Peyer's patch (tissue), 4 donors: Measurements from ENCODE around the gene VDAC1. TPM values are rescaled to one million over a fixed set of nuclear protein-coding genes. Genes with fewer than 3 reads are reported as not detected.

Experiments used
- DNase-seq, 3 donors: peaks; one replicate each; pipeline ENCODE4 v3.0.0-alpha.2; 2017 to 2019
- H3K27ac ChIP-seq, 4 donors: fragments of 200-600 bp; sonication (generic); one replicate each; pipeline ENCODE4 v1.5.1; 2016 to 2019
- H3K27me3 ChIP-seq, 2 donors: fragments of 200-600 bp; sonication (generic); one replicate each; pipeline ENCODE4 v1.5.1; 2019
- H3K36me3 ChIP-seq, 3 donors: fragments of 200-600 bp; sonication (generic); one replicate each; pipeline ENCODE4 v1.5.1; 2016 to 2019
- H3K4me1 ChIP-seq, 4 donors: fragments of 200-600 bp; sonication (generic); one replicate each; pipeline ENCODE4 v1.5.1; 2016 to 2019
- H3K4me3 ChIP-seq, 4 donors: fragments of 200-600 bp; sonication (generic); 1 replicate in 3 of 4; 2 replicates in 1 of 4; pipeline ENCODE4 v1.5.1; 2016 to 2019; ENCODE audit warnings: mild to moderate bottlenecking in 1 of 4
- H3K9me3 ChIP-seq, 4 donors: fragments of 200-600 bp; sonication (generic); one replicate each; pipeline ENCODE4 v1.5.1; 2016 to 2019; ENCODE audit warnings: mild to moderate bottlenecking in 1 of 4
- CTCF ChIP-seq, 6 experiments: fragments of 450-650 bp in 4 of 6; fragments of 200-600 bp in 2 of 6; sonication (generic) in 1 of 6; IDR thresholded peaks; one replicate each; pipeline ENCODE4 v1.5.1; 2017 to 2019; ENCODE audit warnings: antibody characterized with exemption in 6 of 6, mild to moderate bottlenecking in 3 of 6, moderate library complexity in 1 of 6
- POLR2A ChIP-seq, 2 donors: fragments of 450-650 bp; IDR thresholded peaks; one replicate each; pipeline ENCODE4 v1.5.1; 2017; ENCODE audit warnings: antibody characterized with exemption in 2 of 2, mild to moderate bottlenecking in 2 of 2, moderate library complexity in 2 of 2
- total RNA-seq, 4 donors: library from RNA; depleted of rRNA; stranded (reverse); fragments of >200 nt; gene quantifications; one replicate each; pipeline ENCODE4 v1.1.0, GENCODE V29; 2016

Gene VDAC1
- total RNA-seq, 4 donors from 2014 or later: 120 to 289 (median 181) TPM

DNA sequence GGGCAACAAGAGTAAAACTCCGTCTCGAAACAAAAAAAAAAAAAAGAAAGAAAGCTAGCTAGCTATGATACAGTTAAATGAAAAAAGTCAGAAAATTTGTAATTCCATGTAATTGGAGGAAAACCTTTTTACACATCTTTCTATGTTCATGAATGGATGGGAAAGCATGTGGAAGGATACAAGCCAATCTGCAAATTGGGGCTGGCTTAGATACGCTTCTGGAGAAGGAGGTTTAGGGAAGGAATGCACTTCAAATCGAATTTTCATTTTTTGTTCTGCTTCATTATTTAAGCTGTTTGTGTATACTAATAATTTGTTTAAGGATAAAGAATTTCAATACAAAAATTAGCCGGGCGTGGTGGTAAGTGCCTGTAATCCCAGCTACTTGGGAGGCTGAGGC lies 6.7 kb downstream of the VDAC1 start:
- peaks cover 0 to 7% (median 0%) of the 10 kb centered on the region in 3 donors for H3K36me3 ChIP-seq
- no peaks in the 10 kb centered on the region for H3K27me3 ChIP-seq
- no peak for TF ChIP-seq CTCF (IDR thresholded peaks at IDR 0.05)
- TF ChIP-seq POLR2A (IDR thresholded peaks at IDR 0.05): no peak
- no peak for DNase-seq
- no peak overlapping the region for H3K4me3 ChIP-seq
- H3K27ac ChIP-seq: no peak overlapping the region
- peaks cover 9 to 89% (median 19%) of the 10 kb centered on the region in 4 donors for H3K4me1 ChIP-seq
- H3K9me3 ChIP-seq: no peaks in the 10 kb centered on the region

DNA sequence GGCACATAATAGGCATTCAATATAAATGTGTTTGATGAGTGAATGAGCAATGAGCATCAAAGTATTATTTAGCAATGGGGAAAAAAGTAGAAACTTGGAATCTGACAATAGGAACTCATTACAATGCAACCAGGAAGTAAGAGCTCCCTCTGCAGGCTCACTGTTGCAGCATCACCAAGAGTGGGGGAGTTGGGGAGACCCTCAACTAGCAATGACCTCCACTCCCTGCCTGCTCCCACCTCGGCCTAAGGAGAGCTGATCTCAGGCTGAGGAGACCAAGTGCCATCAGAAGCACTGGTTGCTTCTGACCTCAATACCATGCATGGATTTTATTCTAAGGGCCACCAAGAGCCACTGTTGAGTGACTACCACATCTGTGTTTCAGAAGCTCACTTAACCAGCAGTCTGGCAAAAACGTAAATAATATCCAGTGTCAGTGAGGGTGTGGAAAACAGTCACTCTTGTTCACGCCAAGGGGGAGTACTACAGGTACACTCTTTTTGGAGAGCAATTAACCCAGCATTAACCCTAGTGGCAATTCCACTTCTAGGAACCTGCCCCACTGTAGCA lies 8.0 kb downstream of the VDAC1 start:
- H3K4me1 ChIP-seq: peaks cover under 1 to 76% (median 11%) of the 10 kb centered on the region in 4 donors
- no peaks in the 10 kb centered on the region for H3K9me3 ChIP-seq
- peaks cover 0 to 7% (median 0%) of the 10 kb centered on the region in 3 donors for H3K36me3 ChIP-seq
- DNase-seq: no peak
- no peak overlapping the region for H3K4me3 ChIP-seq
- H3K27me3 ChIP-seq: no peaks in the 10 kb centered on the region
- TF ChIP-seq CTCF (IDR thresholded peaks at IDR 0.05) (peak in 3 of 6 experiments; percentile 33 to 52 (median 35)), POLR2A (IDR thresholded peaks at IDR 0.05) (no peak)
- no peak overlapping the region for H3K27ac ChIP-seq

GRCh38 chr5:133995883-133996563 lies 8.8 kb downstream of the VDAC1 start:
- Histone ChIP-seq H3K27me3 (no peaks in the 10 kb centered on the region), H3K4me3 (peak overlapping the region in 1 of 4 donors; percentile 11), H3K9me3 (no peaks in the 10 kb centered on the region), H3K4me1 (peaks cover 0 to 69% (median 11%) of the 10 kb centered on the region in 4 donors), H3K27ac (peak overlapping the region in 1 of 4 donors; percentile 4), H3K36me3 (peaks cover 0 to 9% (median 0%) of the 10 kb centered on the region in 3 donors)
- no peak for DNase-seq
- TF ChIP-seq POLR2A (IDR thresholded peaks at IDR 0.05) (no peak), CTCF (IDR thresholded peaks at IDR 0.05) (no peak)

GRCh38 chr5:133995341-133995740 lies 9.4 kb downstream of the VDAC1 start:
- Histone ChIP-seq H3K27me3 (no peaks in the 10 kb centered on the region), H3K36me3 (peaks cover 0 to 12% (median 0%) of the 10 kb centered on the region in 3 donors), H3K9me3 (no peaks in the 10 kb centered on the region), H3K4me3 (no peak overlapping the region), H3K27ac (peak overlapping the region in 1 of 4 donors; percentile 4), H3K4me1 (peaks cover 0 to 62% (median 9%) of the 10 kb centered on the region in 4 donors)
- TF ChIP-seq CTCF (IDR thresholded peaks at IDR 0.05) (no peak), POLR2A (IDR thresholded peaks at IDR 0.05) (no peak)
- DNase-seq: no peak

DNA sequence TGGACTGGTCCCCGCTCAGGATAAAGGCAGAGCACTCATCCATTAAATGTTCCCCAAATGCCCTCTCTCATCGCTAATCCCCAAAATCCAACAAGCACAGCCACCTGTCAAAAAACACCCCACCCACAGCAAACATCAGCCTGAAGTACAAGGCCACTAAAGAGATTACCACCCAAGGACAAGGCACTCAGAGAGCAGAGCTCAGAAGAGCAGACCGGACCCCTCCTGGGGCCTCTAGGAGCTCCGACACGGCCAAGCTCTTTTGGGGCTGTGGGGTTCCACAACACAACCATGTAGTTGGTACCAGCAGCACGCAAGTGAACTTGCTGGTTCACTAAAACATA lies 9.8 kb downstream of the VDAC1 start:
- DNase-seq: no peak
- no peak overlapping the region for H3K4me3 ChIP-seq
- peaks cover 0 to 58% (median 9%) of the 10 kb centered on the region in 4 donors for H3K4me1 ChIP-seq
- no peak for TF ChIP-seq CTCF (IDR thresholded peaks at IDR 0.05)
- TF ChIP-seq POLR2A (IDR thresholded peaks at IDR 0.05): no peak
- peaks cover 0 to 16% (median 0%) of the 10 kb centered on the region in 3 donors for H3K36me3 ChIP-seq
- no peaks in the 10 kb centered on the region for H3K27me3 ChIP-seq
- peak overlapping the region in 1 of 4 donors; percentile 4 for H3K27ac ChIP-seq
- H3K9me3 ChIP-seq: no peaks in the 10 kb centered on the region
